GM18511 (cell line): Measurements from ENCODE around the gene COL25A1.
"Not testable (repeated sequence)": the region's sequence is repeated elsewhere in the genome, so short reads cannot be mapped to it uniquely, and the experiment has no call there.

Experiments used
- ATAC-seq: cut with Tn5 transposase; IDR thresholded peaks from one replicate; pipeline ENCODE4 v1.9.1; 2021; ENCODE audit warnings: mild to moderate bottlenecking, moderate library complexity; ENCODE audit not compliant: unreplicated experiment

Gene COL25A1

DNA sequence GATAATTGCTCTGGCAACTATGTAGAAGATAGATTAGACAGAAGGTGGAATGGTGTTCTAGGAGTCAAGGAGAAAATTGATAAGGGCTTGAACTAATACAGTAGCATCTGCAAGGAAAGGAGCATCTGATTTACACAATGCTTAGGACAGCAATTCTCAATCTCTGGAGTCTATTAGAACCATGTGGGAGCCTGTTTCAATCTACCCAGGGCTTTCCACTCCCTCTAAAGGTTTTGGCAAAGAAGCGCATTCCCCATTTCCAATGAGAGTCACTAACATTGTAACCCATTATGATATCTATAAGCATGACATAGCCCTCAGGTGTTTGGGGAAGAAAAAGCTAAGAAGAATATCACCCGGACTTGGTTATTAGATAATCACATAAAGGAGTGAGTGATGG lies 168.2 kb downstream of the COL25A1 start:
- no peak for ATAC-seq

DNA sequence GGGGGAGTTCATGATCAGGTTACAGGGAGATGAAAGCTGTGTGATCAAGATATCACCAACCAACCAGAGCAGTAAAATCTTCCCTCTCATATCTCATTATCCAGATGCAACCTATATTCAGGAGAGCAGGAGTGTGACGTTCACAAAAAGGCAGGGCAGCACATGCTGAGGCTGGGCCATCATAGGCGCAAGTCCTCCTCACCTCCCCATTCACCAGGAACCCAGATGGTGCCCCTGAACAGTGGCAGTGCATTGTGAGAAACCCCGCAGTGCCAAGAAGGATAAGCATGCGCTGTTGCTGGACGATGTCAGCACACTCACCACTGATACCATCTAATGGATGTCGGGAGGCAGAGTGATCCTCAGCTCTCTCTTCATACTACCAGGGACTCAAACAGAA lies 170.9 kb downstream of the COL25A1 start:
- ATAC-seq = no peak

DNA sequence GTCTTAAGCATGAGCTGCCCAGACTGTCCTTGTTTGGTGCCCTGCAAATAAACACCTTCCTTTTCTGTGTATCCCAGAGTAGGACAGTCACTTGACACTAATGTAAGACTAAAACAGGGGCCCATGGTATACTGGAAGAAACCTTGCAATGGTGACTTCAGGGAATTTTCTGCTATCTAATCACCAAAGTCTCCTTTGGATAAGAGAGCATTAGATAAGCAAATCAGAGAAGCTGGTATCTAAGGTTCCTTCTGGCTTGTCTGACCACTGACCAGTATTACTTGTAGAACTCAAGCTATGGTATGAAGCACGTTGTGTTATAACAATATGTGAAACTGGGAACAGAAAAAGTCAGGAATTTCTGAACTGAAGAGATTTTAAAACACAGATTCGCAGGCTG lies 173.9 kb downstream of the COL25A1 start:
- ATAC-seq = no peak

DNA sequence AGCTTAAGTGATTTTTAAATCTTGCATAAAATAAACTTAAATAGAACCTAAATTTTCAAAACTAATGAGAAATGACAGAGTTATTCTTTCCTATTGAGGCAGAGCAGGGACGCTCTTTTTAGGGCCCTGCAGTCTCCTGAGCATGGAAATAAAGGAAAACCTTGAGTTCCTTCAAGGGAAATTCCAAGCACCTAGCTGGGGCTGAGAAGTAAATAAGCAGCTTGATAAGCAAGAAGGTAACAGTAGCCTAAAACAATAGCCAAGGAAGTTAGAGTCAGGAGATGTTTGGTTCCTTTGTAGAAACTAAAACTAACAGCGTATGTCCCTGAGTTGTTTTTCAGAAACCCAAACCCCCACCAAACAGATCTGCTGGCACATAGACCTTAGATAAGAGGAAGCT lies 174.6 kb downstream of the COL25A1 start:
- ATAC-seq = no peak

DNA sequence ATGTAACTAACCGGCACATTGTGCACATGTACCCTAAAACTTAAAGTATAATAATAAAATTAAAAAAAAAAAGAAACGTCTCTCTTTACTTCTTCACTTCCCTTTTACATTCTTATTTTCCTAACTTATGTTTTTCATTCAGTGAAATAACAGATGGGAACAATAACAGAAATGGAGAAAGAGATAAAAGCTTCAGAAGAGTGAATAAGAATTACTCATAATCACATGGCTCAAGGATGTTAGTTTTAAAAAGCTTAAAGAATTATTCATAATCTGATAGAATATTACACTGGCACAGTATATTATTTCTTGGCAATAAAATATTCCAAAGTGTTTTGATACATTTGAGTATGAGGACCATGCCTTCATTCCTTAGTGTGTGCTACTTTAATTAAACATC lies 175.6 kb downstream of the COL25A1 start:
- no peak for ATAC-seq

DNA sequence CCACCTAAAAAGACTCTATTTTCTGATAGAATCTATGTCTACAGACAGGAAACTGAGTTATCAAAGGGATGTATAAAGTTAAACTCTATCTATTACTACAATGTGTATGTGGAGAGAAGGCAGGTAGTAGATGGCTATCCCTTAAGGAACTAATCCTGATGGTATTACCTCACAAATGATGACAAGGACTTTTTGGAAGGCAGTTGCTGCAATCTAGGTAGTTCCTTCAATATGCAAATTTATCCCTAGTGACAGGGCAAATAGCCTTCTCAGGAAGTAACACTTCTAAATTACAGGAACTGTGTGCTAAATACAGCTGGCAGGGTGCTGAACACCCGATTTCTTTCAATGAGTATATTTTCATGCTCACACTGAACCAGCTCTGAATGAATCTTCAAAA lies 177.4 kb downstream of the COL25A1 start:
- ATAC-seq = no peak

DNA sequence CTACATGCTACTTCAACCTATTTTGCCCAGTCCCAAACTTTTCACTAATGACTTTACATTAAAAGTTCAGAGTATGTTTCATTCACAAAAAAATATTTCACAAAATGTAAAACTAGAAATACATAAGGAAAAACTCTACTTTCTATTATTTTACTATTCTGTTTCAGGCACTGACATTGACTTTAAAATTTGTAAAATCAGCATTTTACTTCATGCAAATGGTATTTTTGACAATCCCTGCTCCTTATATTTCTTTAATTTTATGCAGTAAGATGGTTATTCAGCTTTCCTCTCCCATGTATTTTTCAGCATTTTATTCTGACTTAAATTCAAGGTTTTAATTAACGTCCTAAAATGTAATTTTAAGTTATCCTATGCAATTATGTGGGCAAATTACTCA lies 178.5 kb downstream of the COL25A1 start:
- no peak for ATAC-seq

DNA sequence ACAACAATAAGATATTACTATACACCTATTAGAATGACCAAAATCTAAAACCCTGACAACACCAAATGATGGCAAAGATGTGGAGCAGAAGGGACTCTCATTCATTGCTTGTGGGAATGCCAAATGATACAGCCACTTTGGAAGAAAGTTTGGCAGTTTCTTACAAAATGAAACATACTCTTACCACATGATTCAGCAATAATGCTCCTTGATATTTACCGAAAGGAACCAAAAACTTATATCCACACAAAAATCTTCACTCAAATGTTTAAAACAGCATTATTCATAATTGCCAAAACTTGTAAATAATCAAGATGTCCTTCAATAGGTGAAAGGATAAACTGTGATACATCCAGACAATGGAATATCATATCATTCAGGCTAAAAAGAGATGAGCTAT lies 180.9 kb downstream of the COL25A1 start:
- no peak for ATAC-seq

DNA sequence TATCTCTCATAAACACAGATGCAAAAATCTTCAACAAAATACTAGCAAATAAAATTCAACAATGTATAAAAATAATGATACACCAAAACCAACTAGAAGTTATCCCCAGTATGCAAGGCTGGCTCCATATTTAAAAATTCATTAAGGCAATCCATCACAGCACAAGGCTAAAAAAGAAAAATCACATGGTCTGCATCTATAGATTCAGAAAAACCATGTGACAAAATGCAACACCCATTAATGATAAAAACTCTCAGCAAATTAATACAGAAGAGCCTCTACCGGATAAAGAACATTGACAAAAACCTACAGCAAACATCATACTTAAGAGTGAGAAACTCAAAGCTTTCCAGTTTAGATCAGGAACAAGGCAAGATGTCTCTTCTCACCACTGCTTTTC lies 182.6 kb downstream of the COL25A1 start:
- no peak for ATAC-seq

DNA sequence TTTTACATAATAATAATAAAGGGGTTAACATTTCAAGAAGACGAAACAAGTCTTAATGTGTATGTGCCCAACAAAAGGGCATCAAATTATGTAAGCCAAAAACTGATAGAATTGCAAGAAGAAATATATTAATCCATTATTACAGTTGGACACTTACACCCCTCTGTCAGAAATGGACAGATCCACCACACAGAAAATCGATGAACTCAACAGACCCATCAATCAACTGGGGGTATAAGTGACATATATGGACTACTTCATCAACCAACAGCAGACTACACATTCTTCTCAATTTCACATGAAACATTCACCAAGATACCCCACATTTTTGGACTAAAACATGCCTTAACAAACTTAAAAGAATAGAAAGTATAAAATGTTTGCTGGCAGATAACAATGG lies 183.8 kb downstream of the COL25A1 start:
- no peak for ATAC-seq

DNA sequence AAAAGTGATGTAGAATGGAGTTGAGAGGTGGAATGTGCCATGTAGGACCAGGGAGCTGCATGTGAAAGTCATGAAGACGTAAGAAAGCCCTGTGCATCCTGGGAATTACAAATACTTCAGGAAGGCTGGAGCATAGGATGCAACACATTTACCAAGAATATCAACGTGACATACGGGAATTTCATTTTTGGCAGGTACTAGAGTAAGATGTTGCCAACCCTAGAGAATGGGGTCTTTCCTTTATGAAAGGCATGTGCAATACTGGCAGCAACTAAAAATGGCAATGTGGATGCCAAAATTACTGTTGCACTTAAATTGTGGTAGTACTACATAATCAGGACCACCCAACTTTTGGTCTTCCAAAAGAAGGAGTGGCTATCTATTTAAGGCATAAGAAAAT lies 188.0 kb downstream of the COL25A1 start:
- no peak for ATAC-seq

DNA sequence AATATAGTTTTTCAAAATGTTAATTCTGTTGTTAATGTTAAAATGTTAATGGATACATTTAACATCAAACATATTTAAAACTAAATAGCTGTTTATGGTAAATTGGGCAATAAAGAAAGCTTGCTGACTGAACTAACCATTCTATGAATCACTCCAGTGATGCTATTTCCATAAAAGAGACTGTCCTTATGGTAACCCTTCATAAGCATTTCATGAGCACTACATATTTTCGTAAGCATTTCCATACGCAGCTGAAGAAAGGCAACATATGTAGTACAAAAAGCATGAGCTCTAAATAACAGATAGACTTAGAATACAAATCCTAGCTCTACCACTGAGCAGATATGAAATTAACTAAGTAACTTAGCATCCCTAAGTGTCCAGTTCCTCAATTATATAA lies 188.9 kb downstream of the COL25A1 start:
- ATAC-seq = no peak

DNA sequence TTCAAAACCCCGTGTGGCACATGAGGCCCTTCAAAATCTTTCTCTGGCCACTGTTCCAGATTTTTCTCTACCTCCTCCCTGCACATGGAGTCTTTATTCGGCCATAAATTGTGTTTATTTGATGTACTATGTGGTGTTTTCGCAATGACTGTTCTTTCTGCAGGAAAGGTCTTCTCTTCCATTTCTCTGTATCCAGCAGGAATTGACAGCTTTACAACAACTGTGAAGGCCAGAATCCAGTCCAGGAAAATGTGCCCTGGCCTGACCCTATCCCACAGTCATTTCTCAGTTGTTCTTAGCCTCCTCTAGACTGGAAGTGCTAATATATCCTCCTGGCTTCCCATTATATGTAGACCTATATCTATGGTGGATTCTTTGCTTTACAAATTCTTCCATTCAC lies 191.4 kb downstream of the COL25A1 start:
- no peak for ATAC-seq

DNA sequence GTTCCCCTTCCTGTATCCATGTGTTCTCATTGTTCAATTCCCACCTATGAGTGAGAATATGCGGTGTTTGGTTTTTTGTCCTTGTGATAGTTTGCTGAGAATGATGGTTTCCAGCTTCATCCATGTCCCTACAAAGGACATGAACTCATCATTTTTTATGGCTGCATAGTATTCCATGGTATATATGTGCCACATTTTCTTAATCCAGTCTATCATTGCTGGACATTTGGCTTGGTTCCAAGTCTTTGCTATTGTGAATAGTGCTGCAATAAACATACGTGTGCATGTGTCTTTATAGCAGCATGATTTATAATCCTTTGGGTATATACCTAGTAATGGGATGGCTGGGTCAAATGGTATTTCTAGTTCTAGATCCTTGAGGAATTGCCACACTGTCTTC lies 194.2 kb downstream of the COL25A1 start:
- not testable (repeated sequence) for ATAC-seq

DNA sequence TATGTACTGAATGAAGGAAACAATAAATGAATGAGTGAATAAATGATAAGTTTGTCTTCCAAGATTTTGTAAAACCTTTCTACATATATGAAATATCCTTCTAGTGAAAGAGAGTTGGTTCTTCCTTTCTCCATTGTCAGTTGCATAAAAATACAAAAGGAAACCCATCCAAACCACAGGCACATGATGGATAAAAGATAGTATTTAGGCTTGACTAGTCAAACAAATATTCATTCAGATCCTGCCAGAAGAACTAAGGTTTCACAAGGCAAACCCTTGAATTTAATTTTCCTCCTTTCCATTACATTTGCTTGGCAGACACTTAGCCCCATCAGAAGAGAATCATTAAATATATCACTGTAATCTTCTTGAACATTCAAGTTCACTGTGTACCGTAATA lies 208.4 kb downstream of the COL25A1 start:
- ATAC-seq = no peak

DNA sequence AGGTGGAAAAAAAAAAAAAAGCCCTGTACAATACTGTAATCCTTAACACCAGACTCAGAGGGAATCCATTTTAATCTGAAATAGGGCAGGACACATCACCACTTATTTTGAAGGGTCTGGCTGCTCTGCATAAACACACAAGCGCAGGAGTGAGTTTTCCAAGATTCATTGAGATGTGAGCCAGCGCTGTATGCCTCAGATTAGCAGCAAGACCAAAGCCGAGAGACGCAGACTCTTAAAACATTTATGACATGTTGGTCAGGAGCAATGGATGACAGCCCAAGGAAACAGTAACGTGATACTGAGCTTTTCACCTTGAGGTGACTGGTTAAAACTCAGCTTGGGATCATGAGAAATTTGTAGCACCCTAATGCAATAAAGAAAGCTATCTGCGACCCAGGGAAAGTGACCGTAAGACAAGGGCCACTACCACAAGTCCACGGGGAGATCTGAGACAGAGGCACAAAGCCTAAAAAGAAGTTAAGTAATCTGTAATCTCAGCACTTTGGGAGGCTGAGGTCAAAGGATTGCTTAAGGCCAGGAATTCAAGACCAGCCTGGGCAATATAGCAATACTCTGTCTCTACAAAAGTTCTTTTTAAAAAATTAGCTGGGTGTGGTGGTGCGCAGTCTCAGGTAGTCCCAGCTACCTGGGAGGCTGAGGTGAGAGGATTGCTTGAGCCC lies 210.6 kb downstream of the COL25A1 start:
- ATAC-seq = no peak

DNA sequence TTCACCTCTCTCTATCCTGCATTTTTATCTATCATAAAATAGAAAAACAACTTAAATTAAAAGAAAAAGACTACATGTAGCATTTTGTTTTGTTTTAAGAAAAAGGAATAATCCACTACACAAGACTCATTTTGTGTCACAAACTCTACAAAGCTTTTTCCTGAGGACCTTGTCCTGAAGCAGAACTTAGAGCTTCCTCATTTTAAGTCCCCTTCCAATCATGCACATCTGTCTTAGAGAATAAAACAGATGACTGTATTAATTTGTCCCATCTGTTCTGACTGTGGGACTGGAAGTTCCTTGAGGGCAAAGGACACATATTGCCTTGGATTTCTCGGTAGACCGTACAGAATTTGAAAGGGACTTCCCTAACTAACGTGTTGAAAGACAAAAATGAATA lies 218.5 kb downstream of the COL25A1 start:
- ATAC-seq = no peak

DNA sequence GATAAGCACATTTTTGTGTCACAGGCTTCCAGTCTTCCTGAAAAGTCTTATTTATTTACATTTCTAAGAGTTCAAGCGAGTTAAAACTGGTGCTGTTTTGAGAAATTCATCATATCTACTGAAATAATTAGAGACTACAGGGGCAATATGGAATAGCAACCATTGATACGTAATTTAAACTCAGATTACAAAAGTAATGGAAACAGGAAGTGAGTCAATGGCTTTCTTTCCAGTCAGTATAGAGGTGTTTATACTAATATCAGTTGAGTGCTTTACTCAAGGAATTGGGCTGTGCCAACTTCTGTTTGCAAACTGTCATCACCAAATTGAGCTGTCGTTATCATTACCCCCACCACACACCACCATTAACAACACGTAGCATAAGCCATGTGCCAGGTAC lies 222.7 kb downstream of the COL25A1 start:
- ATAC-seq = no peak

DNA sequence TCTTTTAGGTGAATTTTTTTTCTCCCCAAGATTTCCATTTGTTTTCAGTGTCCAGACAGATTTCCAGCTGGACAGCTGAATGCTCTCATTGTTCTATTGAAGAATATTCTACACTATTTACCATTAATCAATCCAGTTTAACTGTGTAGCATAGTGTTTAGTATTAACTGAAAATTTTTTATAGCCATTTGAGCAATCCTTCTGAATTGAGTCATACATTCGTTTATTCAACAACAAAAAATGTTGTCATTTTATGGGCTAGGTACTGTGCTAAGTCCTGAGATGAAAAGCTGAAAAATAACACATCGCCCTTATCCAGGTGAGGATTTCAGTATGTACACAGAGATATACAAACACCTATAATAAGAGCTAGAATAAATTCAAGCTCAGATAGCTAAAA lies 223.3 kb downstream of the COL25A1 start:
- no peak for ATAC-seq

DNA sequence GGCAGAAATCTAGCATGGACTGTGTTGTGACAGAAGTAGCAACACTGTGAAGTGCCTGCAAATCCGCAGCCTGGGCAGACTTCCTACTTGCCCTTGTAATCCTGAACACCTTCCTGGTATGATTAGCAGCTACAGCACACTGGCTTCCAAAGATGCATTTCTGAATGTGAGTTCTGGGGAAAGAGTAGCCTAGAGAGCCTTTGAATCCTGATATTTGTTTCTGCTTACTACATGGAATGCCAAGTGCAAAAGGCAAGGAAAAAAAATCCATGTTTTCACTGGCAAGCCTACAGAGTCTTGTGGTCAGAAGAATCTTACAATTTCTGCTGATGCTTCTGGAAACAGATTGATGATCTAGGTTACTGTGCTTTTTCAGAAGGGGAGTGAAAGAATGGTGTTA lies 223.7 kb downstream of the COL25A1 start:
- no peak for ATAC-seq

DNA sequence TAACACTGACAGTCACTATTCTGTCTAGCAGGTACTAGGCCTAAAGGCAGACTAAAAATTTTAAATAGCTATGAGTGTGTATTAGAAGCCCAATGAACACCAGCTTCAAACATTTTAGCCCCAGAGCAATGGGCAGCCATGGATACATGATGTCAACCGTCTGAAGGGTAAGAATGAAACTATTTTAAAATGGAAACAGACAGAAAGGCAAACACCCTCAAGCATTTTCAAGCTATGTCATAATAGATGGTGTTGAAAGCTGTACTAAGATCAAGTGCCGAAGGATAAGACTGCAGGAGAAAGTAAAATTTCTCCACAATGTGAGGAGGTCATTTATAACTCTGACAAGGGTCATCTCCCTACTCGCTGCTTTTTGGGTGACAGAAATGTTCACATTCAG lies 225.0 kb downstream of the COL25A1 start:
- ATAC-seq = no peak

DNA sequence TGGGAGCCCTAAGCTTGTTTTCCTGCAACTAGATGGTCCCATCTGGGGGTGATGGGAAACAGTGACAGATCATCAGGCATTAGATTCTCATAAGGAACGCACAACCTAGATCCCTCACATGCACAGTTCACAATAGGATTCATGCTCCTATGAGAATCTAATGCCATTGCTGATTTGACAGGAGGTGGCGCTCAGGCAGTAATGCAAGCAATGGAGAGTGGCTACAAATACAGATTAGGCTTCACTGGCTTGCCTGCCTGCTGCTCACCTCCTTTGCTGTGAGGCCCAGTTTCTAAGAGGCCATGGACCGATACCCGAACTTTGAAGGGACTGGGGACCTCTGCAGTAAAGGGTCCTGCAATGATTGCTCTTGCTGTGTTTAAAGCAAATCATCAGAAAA lies 225.7 kb downstream of the COL25A1 start:
- ATAC-seq = not testable (repeated sequence)

DNA sequence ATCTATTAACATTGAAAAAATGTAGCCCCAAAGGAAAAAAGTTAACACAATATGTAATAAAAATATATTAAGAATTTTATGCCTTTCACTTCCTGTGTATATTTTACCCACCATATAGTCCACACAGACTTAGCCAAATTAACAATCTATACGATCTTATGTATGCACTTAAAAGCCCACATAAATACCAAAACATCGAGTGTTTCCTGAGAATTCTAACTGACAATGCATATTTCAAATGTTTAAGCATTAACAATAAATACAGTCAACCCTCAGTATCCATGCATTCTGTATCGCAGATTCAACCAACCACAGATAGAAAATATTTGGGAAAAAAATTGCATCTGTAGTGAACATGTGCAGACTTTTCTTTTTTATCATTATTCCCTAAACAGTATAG lies 226.8 kb downstream of the COL25A1 start:
- no peak for ATAC-seq

DNA sequence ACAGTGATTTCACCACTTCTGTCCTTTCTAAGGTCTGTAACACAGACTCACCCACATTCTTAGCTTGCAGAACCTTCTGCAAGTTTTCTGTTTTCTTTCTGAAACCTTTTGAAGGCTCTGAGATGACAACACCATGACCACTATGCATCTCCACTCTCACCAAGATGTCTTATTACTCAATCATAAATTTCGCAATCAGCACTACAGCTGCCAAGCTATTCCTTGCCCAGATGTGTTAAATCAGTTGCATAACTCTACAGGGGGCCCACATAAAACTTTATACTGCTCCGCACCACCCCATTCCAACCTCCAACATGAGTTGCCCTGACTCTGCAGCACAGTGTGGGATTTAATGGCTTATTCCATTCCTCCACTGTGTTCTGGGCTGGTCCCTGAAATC lies 229.9 kb downstream of the COL25A1 start:
- no peak for ATAC-seq
